Epidermal melanocyte (primary cell): Measurements from ENCODE around the gene MZB1.

Source experiments
- DNase-seq: peaks from one replicate; pipeline ENCODE4 v3.0.0; 2011; ENCODE audit warnings: low spot score; ENCODE audit not compliant: insufficient read length

Gene MZB1

GRCh38 chr5:139389701-139390638 lies at the start of gene MZB1:
TSS of gene MZB1 (minus strand) at chr5:139389913. CDS start at chr5:139389856, 57 bp downstream.
- DNase-seq, result peak; percentile 9

GRCh38 chr5:139439013-139439903 lies 49.5 kb upstream of the MZB1 start, which contains the start of gene DNAJC18:
TSS of gene DNAJC18 (minus strand) at chr5:139439525. CDS start at chr5:139439445, 80 bp downstream.
- DNase-seq, result peak; percentile 98

GRCh38 chr5:139438707-139439012 lies 48.9 kb upstream of the MZB1 start:
- no peak for DNase-seq

DNA sequence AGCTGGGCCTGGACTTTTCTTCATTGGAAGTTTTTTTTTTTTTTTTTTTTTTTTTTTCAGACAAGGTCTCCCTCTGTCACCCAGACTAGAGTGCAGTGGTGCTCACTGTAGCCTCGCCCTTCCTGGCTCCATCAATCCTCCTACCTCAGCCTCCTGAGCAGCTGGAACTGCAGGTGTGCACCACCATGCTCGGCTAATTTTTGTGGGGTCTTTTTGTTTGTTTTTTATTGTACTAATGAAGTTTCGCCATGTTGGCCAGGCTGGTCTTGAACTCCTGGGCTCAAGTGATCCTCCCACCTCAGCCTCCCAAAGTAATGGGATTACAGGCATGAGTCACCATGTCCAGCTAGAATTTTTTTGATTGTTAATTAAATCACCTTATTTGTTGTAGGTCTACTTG lies 46.0 kb upstream of the MZB1 start:
- DNase-seq, result no peak

- DNase-seq, result no peak
These were observed 42.0 kb upstream of the MZB1 start for GRCh38 chr5:139431706-139432105.

DNA sequence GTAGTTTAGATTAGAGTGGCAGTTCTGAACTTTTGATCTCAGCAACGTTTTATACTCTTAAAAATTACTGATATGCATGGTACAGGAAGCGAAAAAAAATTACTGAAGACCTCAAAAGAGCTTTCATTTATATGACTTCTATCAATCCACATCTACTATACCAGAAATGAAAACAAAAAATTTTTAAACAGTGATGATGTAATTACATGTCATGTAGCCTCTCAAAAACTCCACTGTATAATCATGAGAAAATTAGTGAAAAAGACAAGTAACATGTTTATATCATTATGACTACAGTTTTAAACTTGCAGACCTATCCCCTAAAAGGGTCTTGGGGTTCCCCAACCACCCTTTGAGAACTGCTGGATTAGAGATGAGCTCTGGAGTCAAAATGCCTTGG lies 40.3 kb upstream of the MZB1 start:
- no peak for DNase-seq

DNA sequence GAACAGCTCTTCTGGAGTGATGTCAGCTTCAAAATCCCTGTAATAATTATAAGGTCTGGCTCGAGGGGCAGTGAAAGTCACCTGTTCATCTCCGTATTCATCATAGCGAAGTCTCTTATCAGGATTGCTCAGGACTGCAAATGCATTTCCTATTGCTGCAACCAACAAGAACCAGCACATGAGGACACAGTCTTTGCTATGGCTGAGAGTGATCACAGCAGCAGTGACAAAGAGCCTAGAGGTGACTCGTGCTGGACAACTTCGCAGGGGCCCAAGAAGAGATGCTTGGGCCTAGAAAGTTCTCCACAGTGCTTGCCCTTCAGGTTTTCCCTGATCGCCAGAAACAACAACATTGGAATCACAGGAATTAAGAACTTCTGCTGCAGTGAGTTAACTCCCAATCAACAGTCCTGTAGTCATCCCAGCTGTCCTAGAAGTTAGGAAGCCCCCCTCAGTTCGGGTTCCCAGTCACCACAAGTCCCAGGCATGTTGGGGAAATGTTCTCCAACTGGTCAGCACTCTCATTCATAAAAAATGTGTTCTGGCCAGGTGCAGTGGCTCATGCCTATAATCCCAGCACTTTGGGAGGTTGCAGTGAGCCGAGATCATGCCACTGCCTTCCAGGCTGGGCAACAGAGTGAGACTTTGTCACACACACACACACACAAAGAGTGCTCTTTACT lies 36.6 kb upstream of the MZB1 start:
- no peak for DNase-seq

DNA sequence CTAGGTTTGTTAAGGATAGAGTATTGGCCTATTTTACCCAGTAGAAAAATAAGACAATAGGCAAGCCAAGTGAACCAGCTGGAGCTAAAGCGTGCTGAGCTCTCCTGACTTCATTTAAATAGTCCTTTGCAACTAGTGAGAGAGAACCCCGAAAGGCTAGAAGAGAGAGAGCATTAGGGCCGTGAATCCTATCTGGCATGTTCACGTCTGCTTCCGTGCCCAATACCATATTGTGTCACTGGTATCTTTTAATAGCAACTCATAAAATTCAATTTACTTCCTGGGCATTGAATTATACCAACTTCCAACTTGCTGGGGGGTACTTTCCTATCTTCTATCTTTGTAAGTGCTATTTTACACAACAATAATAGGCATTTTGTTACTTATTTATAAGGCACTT lies 35.8 kb upstream of the MZB1 start:
- no peak for DNase-seq

- peak; percentile 72 for DNase-seq
These were observed 32.7 kb upstream of the MZB1 start for GRCh38 chr5:139422307-139422893.

DNA sequence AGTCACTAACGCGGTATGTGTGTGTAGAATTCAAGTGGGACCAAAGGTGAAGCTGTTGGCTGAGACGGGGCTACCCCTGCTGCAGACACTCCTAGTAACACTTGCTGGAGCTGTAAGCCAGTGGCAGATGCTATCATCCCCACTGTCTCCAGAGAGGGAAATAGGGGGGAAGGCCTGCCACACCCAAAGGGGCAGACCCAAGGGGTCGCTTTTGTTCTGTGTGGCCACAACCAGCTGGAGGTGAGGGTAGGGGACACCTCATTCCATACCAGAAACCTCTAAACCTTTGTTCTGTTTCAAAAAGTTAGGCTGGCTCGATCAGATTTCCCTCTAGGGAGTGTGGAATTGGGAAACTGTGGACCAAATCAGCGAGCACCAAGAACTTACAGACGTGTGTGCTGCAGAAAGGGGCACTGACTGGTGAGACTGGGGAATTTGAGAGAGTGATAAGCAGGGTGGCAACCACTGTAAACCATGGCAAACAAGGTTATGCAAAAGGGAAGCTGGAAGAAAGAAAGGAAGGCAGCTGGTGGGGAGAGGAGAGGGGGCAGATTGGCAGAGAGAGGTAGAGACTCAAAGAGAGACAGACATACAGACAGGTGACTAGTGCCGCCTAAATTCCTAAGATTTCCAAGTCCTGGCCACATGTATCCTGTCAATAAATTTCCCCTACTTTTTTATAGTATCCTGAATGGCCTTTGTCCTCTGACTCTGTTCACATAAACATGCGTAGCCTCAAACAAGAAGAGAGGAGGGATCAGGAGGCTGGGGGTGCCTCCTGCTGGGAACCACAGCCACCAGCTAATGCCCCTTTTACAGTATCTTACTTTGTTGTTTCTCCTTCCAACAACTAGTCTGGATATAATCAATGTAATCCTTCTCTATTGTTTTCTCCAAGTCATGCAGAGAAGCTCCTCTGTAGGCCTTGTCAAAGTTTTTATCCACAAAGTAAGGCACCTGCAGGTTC lies 29.8 kb upstream of the MZB1 start:
- no peak for DNase-seq

- no peak for DNase-seq
These were observed 29.1 kb upstream of the MZB1 start for GRCh38 chr5:139418793-139419192.

DNA sequence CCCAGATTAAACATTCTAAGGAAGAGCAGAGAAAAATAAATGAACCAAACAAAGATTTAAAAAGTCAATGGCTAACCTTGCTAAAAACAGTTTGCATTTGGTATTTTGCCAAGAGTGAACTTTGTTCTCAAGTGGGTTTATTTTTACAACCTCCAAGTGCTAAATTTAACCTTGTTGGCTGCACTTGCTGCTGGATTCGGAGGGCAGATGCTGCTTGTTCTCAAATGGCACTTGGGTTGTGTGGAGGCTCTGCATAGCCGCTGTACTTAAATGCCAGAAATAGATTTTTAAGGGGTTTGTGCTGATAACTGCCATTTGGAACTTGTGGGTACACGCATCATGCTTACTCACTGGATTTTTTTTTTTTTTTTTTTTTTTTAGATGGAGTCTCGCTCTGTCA lies 27.5 kb upstream of the MZB1 start:
- DNase-seq, result no peak

- no peak for DNase-seq
These were observed 26.9 kb upstream of the MZB1 start for GRCh38 chr5:139416651-139417050.

GRCh38 chr5:139415869-139416268 lies 26.2 kb upstream of the MZB1 start:
- no peak for DNase-seq

- DNase-seq, result no peak
These were observed 25.6 kb upstream of the MZB1 start for GRCh38 chr5:139415221-139415861.

DNA sequence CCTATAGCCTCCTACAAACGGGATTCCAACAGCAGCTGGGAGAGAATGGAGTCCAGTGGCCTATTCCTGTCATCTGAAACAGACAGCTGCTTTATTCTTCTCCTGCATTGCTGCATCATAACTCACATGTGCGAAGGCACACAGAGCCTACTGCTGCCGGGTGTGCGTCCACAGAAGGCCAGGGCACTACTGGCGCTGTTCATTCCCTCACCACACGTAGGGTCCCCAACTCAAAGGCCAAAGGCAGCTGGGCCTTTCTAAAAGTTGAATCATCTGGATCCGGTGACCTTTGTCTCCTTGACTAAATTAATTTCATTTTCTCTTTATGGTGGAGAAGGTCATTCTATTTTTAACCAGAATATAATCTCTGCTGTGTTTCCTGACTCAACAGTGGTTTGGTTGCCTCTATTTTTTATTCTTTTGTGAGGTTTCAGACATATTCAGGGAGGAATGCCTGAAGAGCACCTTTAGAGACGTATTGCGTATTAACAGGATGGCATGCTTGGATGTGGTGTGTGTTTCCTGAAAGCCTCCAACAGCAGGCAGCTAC lies 24.9 kb upstream of the MZB1 start:
- no peak for DNase-seq

- no peak for DNase-seq
These were observed 24.2 kb upstream of the MZB1 start for GRCh38 chr5:139413963-139414362.

GRCh38 chr5:139413153-139413552 lies 23.4 kb upstream of the MZB1 start:
- no peak for DNase-seq
